ENCODE measurements around the gene SHC3.

The SHC3 gene

GRCh38 chr9:89185980-89186379 lies 7.4 kb upstream of the SHC3 start:
- DNase-seq: no peak

DNA sequence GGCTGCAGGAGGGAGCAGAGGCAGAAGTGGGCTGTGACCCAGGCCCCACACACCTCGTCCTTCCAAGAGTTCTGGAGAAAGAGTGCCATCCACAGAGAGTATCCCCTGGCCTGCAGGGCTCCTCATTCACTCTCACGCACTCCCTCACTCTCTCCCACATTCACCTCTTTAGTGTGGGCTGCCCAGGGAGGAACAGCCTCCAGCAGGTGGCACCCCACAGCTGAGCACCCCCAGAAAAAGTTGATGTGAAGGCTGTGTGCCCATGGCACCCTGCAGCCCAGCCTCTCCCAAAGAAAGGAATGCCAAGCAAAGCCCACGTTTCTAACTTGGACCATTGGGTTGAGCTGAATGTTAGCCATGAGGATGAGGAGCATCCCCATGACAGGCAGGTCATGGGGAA lies 4.5 kb upstream of the SHC3 start:
- no peak for DNase-seq

DNA sequence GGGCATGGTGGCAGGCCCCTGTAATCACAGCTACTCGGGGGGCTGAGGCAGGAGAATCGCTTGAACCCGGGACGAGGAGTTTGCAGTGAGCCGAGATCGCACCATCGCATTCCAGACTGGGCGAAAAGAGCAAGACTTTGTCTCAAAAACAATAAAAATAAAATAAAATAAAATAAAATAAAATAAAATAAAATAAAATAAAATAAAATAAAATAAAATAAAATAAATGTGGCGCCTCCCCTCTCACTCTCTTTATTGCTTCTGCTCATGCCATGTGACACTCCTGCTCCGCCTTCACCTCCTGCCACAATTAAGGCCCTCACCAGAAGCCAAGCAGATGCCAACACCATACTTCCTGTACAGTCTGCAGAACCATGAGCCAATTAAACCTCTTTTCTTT lies 3.8 kb upstream of the SHC3 start:
- no peak for DNase-seq

GRCh38 chr9:89179895-89180734 lies 1.5 kb upstream of the SHC3 start:
- peak; percentile 82 to 89 for DNase-seq

DNA sequence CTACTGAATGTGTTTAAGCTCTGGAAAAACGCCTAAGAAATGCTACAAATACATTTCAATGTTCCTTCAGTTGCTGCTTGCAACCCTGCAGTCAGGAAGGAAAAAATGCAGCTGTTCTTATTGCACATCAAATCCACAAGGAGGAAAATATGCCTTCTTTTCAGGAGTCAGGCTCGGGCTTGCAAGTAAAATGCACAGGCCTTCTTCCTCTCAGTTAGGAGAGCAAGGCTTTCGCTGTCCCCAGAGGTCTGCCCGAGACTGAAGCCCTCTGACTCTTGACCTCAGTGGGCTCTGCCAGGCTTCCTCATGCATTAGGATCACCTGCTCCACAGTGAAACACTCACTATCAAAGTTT lies 899 bp upstream of the SHC3 start:
- DNase-seq: no peak

GRCh38 chr9:89178830-89179539 lies 367 bp upstream of the SHC3 start:
- no peak for DNase-seq

DNA sequence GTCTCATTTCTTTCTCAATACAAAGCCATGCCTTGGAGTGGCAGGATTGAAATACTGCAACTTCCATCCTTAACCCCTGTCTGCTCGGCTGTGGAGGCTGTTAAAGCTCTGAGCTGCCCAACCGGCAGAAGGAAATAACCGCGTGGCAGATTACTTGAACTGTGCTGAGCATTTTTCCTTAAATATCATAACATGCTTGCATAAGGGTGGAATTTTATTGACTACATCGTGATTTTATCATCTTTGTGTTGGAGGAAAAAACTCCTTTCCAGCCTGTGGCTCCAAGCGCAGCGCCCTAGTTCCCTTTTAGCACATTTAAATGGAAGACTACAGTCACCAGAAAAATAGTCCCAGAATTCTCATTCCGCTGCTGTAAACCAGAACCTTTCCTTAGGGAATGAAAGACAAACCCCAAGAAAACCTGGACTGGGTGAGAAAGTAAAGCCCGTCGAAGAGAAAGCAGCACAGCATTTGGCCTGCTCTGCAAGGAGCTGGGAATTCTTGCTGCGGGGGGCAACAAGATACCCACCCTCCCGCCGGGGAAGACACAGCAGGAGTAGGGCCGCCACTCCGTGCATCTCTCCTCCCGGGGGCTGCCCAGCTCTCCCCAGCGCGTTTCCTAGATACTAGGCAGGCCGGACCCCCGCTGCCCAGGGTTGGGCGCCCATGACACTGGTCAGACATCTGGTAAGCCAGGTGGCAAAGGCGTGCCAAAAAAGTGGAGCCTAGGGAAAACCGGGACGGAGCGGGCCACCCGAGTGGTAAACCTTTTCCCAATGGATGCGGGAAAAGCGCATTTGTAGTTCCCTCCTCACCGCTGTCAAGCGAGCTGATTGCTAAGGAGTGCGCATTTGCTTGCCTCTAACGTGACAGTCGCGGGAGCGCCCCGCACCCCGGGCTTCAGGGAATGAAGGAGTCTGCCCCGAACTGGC lies 1.3 kb downstream of the SHC3 start:
- DNase-seq: no peak

DNA sequence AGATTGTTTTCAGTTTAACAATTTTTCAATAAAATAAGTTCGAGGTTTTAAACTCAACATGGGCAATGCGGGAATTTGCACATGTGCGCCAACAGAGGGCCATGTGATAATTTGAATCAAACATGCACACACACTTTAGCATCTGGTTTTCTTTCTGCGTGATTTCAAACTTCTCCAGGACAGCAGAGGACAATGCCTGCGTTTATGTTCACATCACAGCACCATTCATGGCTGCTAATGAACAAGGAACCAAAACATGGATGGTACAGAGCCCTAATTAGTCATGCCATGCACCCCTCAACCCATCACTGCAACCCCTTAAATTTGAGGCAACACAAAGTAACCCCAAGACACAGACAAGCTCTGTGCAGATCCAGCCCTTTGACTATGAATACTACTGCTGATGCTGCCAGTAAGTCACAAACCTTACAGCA lies 2.8 kb downstream of the SHC3 start:
- no peak for DNase-seq

- DNase-seq: no peak
Measured at GRCh38 chr9:89174291-89174690, 4.3 kb downstream of the SHC3 start.

- no peak for DNase-seq
Measured at GRCh38 chr9:89173072-89173471, 5.5 kb downstream of the SHC3 start.

- DNase-seq: no peak
Measured at GRCh38 chr9:89172398-89172797, 6.2 kb downstream of the SHC3 start.

DNA sequence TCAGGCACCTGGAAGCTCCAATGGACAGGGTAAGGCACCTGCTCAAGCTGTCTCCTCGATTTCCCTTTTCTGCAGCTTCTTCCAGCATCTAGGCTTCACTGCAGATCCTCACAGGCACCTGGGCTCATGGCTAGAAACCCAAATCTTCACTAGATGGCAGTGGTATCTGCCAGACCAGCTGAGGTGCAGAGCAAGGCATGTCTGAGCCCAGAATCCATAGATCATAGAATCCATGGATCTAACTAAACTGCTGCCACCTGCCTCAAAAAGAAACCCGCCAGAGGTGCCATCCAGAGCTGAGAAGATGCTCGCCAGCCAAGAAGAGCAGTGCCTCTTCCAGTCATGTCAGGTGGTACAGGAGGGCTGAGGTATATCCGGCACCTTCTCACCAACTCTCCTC lies 6.9 kb downstream of the SHC3 start:
- DNase-seq: no peak

- DNase-seq: no peak
Measured at GRCh38 chr9:89171231-89171630, 7.4 kb downstream of the SHC3 start.

DNA sequence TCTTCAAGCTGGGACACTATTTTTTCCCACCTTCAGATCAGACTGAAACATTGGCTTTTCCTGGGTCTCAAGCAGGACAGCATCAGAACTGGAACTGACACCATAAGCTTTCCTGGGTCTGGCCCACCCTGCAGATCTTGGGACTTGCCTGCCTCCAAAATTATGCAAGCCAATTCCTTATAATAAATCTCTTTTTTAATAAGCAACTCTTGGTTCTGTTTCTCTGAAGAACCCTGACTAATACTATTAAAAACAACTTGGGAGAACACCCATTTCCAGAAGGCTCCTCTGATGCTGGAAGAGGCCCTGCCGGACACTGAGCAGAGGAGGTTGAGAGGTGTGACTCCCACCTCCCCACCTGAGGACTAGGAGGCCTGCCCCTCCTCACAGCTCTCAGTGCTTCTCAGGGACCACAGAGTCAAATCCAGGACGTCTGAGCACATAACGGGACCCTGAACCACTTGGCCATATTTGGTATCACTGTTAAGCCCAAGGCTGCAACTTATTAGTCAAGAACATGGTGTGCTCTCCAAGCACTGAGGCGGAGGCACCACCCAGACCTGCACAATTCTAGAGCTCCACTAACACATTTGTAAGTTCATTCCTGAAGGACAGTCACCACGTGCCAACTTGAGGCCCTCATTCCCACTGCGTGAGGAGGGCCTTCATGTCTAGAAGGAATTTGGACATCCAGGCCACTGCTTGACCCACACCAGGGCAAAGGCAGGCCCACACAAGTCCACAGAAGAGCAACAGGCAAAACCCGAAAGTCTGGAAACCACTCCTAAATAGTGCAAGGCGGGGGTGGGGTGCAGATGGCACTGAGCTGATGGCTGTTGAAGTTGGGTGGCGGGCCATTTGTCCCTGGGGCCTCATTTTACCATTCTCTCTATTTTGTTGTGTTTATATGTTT lies 9.5 kb downstream of the SHC3 start:
- DNase-seq: no peak

DNA sequence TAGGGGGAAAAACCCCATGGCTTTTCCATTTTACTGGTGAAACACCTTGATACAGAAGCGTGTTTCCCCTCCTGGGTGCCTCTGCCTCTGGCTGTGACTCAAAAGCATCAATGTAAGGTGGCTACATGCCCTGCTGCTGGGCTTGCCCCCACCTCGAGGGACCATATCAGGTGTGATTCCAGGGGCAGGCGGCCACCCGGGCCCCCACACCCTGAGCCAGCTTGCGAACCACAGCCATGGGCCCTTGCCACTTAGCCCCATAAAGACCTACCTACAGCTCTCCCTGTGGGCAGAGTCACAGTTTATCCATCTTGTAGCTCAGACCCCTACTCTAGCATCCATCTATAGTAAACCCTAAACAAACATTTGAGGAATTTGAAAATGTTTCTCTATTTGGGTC lies 10.8 kb downstream of the SHC3 start:
- no peak for DNase-seq

GRCh38 chr9:89166852-89167251 lies 11.8 kb downstream of the SHC3 start:
- no peak for DNase-seq

DNA sequence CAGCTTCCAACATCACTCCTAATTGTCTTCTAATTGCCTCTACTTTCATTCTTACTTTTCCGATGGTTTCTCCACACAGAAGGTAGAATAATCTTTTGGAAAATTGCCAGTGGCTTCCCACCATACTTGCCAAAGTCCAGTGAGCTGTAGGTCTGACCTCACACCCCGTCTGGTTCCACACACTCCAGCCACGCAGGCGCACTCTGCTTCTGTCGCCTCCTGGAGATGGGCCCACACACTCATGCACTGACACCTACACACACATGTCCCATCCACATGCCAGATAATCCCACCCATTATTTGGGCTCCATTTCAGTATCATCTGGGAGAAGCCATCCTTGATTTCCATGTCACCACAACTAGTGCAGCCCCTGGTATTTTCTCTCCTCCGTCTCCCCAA lies 12.7 kb downstream of the SHC3 start:
- DNase-seq: no peak

- DNase-seq: no peak
Measured at GRCh38 chr9:89165341-89165740, 13.3 kb downstream of the SHC3 start.

- DNase-seq: no peak
Measured at GRCh38 chr9:89161221-89161620, 17.4 kb downstream of the SHC3 start.

- DNase-seq: no peak
Measured at GRCh38 chr9:89160806-89161205, 17.8 kb downstream of the SHC3 start.

- DNase-seq: no peak
Measured at GRCh38 chr9:89154651-89155336, 23.8 kb downstream of the SHC3 start.

- DNase-seq: no peak
Measured at GRCh38 chr9:89154218-89154617, 24.4 kb downstream of the SHC3 start.

Measured in hippocampal formation (tissue), 2 donors.